SK-N-SH treated with all-trans-retinoic acid at 6 μM for 48 hours (cell line): ENCODE results near the gene ANTXRL.

Experiments used
- ATAC-seq: fragments of 200-7000 bp; cut with Tn5 transposase; 3 replicates; pipeline ENCODE4 v1.9.1; 2020; ENCODE audit warnings: mild to moderate bottlenecking, moderate library complexity
- ARNTL ChIP-seq: fragments of 450-650 bp; formaldehyde crosslinking; IDR thresholded peaks from 2 replicates; pipeline ENCODE4 v1.5.0; 2020; ENCODE audit warnings: low read depth, mild to moderate bottlenecking, moderate library complexity, borderline replicate concordance
- BACH2 ChIP-seq: fragments of 250-450 bp; sonication (Bioruptor Pico); IDR thresholded peaks from 2 replicates; pipeline ENCODE4 v1.9.0; 2021; ENCODE audit warnings: mild to moderate bottlenecking, borderline replicate concordance
- CREB5 ChIP-seq: fragments of 250-450 bp; sonication (Bioruptor Pico); IDR thresholded peaks from 2 replicates; pipeline ENCODE4 v1.5.1; 2020; ENCODE audit warnings: low read depth, mild to moderate bottlenecking, moderate library complexity
- CSDC2 ChIP-seq: fragments of 250-450 bp; sonication (Bioruptor Pico); IDR thresholded peaks from 2 replicates; pipeline ENCODE4 v1.5.0; 2020; ENCODE audit warnings: mild to moderate bottlenecking, moderate library complexity
- CSRNP3 ChIP-seq: fragments of 250-450 bp; sonication (Bioruptor Pico); IDR thresholded peaks from 2 replicates; pipeline ENCODE4 v1.5.1; 2021; ENCODE audit warnings: mild to moderate bottlenecking, moderate library complexity
- ESRRG ChIP-seq: fragments of 250-450 bp; sonication (Bioruptor Pico); IDR thresholded peaks from 2 replicates; pipeline ENCODE4 v1.6.1; 2021; ENCODE audit warnings: mild to moderate bottlenecking
- GLIS3 ChIP-seq: fragments of 250-450 bp; sonication (Bioruptor Pico); IDR thresholded peaks from 2 replicates; pipeline ENCODE4 v1.5.0; 2020; ENCODE audit warnings: mild to moderate bottlenecking, moderate library complexity
- OSR1 ChIP-seq: fragments of 250-450 bp; sonication (Bioruptor Pico); IDR thresholded peaks from 2 replicates; pipeline ENCODE4 v1.8.0; 2022; ENCODE audit warnings: moderate library complexity, mild to moderate bottlenecking, inconsistent platforms
- PATZ1 ChIP-seq: fragments of 250-450 bp; sonication (Bioruptor Pico); IDR thresholded peaks from 2 replicates; pipeline ENCODE4 v1.8.0; 2020; ENCODE audit warnings: mild to moderate bottlenecking, moderate library complexity, borderline replicate concordance
- POU6F1 ChIP-seq: fragments of 250-450 bp; sonication (Bioruptor Pico); IDR thresholded peaks from 2 replicates; pipeline ENCODE4 v1.8.0; 2021; ENCODE audit warnings: low read depth, mild to moderate bottlenecking, moderate library complexity, borderline replicate concordance
- SNAI2 ChIP-seq: fragments of 250-450 bp; sonication (Bioruptor Pico); IDR thresholded peaks from 2 replicates; pipeline ENCODE4 v1.5.0; 2020; ENCODE audit warnings: mild to moderate bottlenecking, moderate library complexity
- TCF4 ChIP-seq: fragments of 250-450 bp; sonication (Bioruptor Pico); IDR thresholded peaks from 2 replicates; pipeline ENCODE4 v1.8.0; 2021; ENCODE audit warnings: mild to moderate bottlenecking, moderate library complexity, borderline replicate concordance
- TOX ChIP-seq: fragments of 250-450 bp; sonication (Bioruptor Pico); IDR thresholded peaks from 2 replicates; pipeline ENCODE4 v1.8.0; 2021; ENCODE audit warnings: mild to moderate bottlenecking, moderate library complexity, borderline replicate concordance
- TSHZ2 ChIP-seq: fragments of 250-450 bp; sonication (Bioruptor Pico); IDR thresholded peaks from 2 replicates; pipeline ENCODE4 v1.5.0; 2020; ENCODE audit warnings: mild to moderate bottlenecking, moderate library complexity
- ZC3H10 ChIP-seq: fragments of 250-450 bp; sonication (Bioruptor Pico); IDR thresholded peaks from 2 replicates; pipeline ENCODE4 v1.5.1; 2021; ENCODE audit warnings: mild to moderate bottlenecking, moderate library complexity
- ZFP3 ChIP-seq: fragments of 250-450 bp; sonication (Bioruptor Pico); IDR thresholded peaks from 2 replicates; pipeline ENCODE4 v1.5.0; 2020; ENCODE audit warnings: mild to moderate bottlenecking, moderate library complexity
- ZFP30 ChIP-seq: fragments of 450-650 bp; formaldehyde crosslinking; IDR thresholded peaks from 2 replicates; pipeline ENCODE4 v1.5.0; 2022; ENCODE audit warnings: mild to moderate bottlenecking, moderate library complexity
- ZNF70 ChIP-seq: fragments of 450-650 bp; formaldehyde crosslinking; IDR thresholded peaks from 2 replicates; pipeline ENCODE4 v1.5.0; 2020; ENCODE audit warnings: mild to moderate bottlenecking, moderate library complexity
- ZNF8 ChIP-seq: fragments of 450-650 bp; formaldehyde crosslinking; IDR thresholded peaks from 2 replicates; pipeline ENCODE4 v1.5.0; 2020; ENCODE audit warnings: mild to moderate bottlenecking, moderate library complexity

Gene ANTXRL

GRCh38 chr10:46297406-46298204, 10.8 kb downstream of the ANTXRL start:
- TF ChIP-seq TSHZ2 (CRISPR knock-in tag) (no peak), OSR1 (no peak), ZNF70 (CRISPR knock-in tag) (no peak), ZFP3 (CRISPR knock-in tag) (no peak), PATZ1 (CRISPR knock-in tag) (no peak), ZNF8 (CRISPR knock-in tag) (no peak), CREB5 (no peak), BACH2 (CRISPR knock-in tag) (no peak), CSRNP3 (CRISPR knock-in tag) (no peak), CSDC2 (CRISPR knock-in tag) (no peak), GLIS3 (CRISPR knock-in tag) (no peak), POU6F1 (no peak), ZC3H10 (CRISPR knock-in tag) (no peak), SNAI2 (CRISPR knock-in tag) (no peak), ARNTL (CRISPR knock-in tag) (no peak), TCF4 (CRISPR knock-in tag) (no peak), ZFP30 (CRISPR knock-in tag) (no peak), ESRRG (CRISPR knock-in tag) (no peak), TOX (no peak)
- ATAC-seq, result no peak

- no peak for ATAC-seq
- no peak for TF ChIP-seq ESRRG (CRISPR knock-in tag)
- TF ChIP-seq TCF4 (CRISPR knock-in tag), result no peak
- no peak for TF ChIP-seq TOX
- TF ChIP-seq BACH2 (CRISPR knock-in tag), result no peak
- no peak for TF ChIP-seq ZFP3 (CRISPR knock-in tag)
- TF ChIP-seq OSR1, result no peak
Observed at GRCh38 chr10:46298477-46299285, 11.9 kb downstream of the ANTXRL start.

- no peak for ATAC-seq
- no peak for TF ChIP-seq CREB5
- TF ChIP-seq TSHZ2 (CRISPR knock-in tag), result no peak
- no peak for TF ChIP-seq ZC3H10 (CRISPR knock-in tag)
- TF ChIP-seq CSRNP3 (CRISPR knock-in tag), result no peak
- no peak for TF ChIP-seq ESRRG (CRISPR knock-in tag)
- no peak for TF ChIP-seq BACH2 (CRISPR knock-in tag)
- no peak for TF ChIP-seq ZNF70 (CRISPR knock-in tag)
- TF ChIP-seq ARNTL (CRISPR knock-in tag), result no peak
- TF ChIP-seq ZFP30 (CRISPR knock-in tag), result no peak
Observed at GRCh38 chr10:46299286-46299535, 12.4 kb downstream of the ANTXRL start.
